Frontal cortex (tissue), 4 donors: Measurements from ENCODE around the gene UBE2I. TPM values are rescaled to one million over a fixed set of nuclear protein-coding genes. Genes with fewer than 3 reads are reported as not detected.

Experiments
- DNase-seq, 2 donors: peaks; one replicate each; pipeline ENCODE4 v3.0.0; 2012; ENCODE audit warnings: low spot score in 2 of 2
- FAIRE-seq: peaks from 2 replicates; lab custom pipeline; 2012; peaks lifted over from hg19 to GRCh38; lab: Jason Lieb, UNC
- total RNA-seq: library from RNA; depleted of rRNA; stranded (reverse); fragments of >200 nt; gene quantifications from one replicate; pipeline ENCODE4 v1.2.3, GENCODE V29; 2014
- donor health status: control.
- donor health status: control.
- donor health status: control.

Gene UBE2I
- total RNA-seq, 1 donor from 2014 or later: 48.5 TPM

- no peak for DNase-seq
- no peak for FAIRE-seq
Observed at GRCh38 chr16:1276580-1276878, 32.9 kb upstream of the UBE2I start.

GRCh38 chr16:1277151-1277598 is 32.3 kb upstream of the UBE2I start:
- FAIRE-seq (no peak), DNase-seq (no peak)

- no peak for FAIRE-seq
- no peak for DNase-seq
Observed at GRCh38 chr16:1277617-1278282, 31.7 kb upstream of the UBE2I start.

GRCh38 chr16:1278477-1278876 is 31.0 kb upstream of the UBE2I start:
- FAIRE-seq (no peak), DNase-seq (no peak)

- no peak for FAIRE-seq
Observed at GRCh38 chr16:1279081-1279944, 30.1 kb upstream of the UBE2I start.

GRCh38 chr16:1279945-1280589 is 29.4 kb upstream of the UBE2I start:
- FAIRE-seq (no peak), DNase-seq (no peak)

More at GRCh38 chr16:1279081-1279944, 30.1 kb upstream of the UBE2I start:
- DNase-seq: no peak

GRCh38 chr16:1280783-1281182 is 28.7 kb upstream of the UBE2I start:
- DNase-seq (no peak), FAIRE-seq (no peak)

GRCh38 chr16:1281517-1281916 is 27.9 kb upstream of the UBE2I start:
- DNase-seq: no peak
- FAIRE-seq: no peak

GRCh38 chr16:1282324-1282973 is 27.0 kb upstream of the UBE2I start:
- no peak for DNase-seq
- no peak for FAIRE-seq

GRCh38 chr16:1283296-1283695 is 26.1 kb upstream of the UBE2I start:
- no peak for DNase-seq
- no peak for FAIRE-seq

GRCh38 chr16:1283996-1284616 is 25.3 kb upstream of the UBE2I start:
- no peak for FAIRE-seq
- DNase-seq: no peak

GRCh38 chr16:1285669-1286512 is 23.5 kb upstream of the UBE2I start:
- FAIRE-seq (no peak), DNase-seq (no peak)

- FAIRE-seq: no peak
- no peak for DNase-seq
Observed at GRCh38 chr16:1286513-1287094, 22.8 kb upstream of the UBE2I start.

- DNase-seq: no peak
- FAIRE-seq: no peak
Observed at GRCh38 chr16:1287982-1288670, 21.3 kb upstream of the UBE2I start.

GRCh38 chr16:1288813-1289476 is 20.5 kb upstream of the UBE2I start:
- DNase-seq: no peak
- no peak for FAIRE-seq

- FAIRE-seq (no peak), DNase-seq (no peak)
Observed at GRCh38 chr16:1289477-1289866, 20.0 kb upstream of the UBE2I start.

GRCh38 chr16:1290063-1290501 is 19.4 kb upstream of the UBE2I start:
- FAIRE-seq (no peak), DNase-seq (no peak)
